Activated T-helper 1 cell treated with anti-CD3 and anti-CD28 coated beads, Interleukin-12 subunit alpha, Interleukin-12 subunit beta, Interleukin-2, Interleukin-4 antibody, amounts not matched to agents 30 ng/mL and 10 ng/mL and 1 ng/mL, durations not matched to agents 14 hours and 24 hours and 36 hours (primary cell): ENCODE measurements around the gene PCP4L1. TPM values are rescaled to one million over a fixed set of nuclear protein-coding genes. Genes with fewer than 3 reads are reported as not detected.
A peak's percentile ranks its signal among the peaks of the same experiment; 100 is the strongest.

Experiments
- DNase-seq: peaks from one replicate; pipeline ENCODE4 v3.0.0; 2021; ENCODE audit warnings: low spot score
- H3K27ac Mint-ChIP-seq: one replicate; pipeline ENCODE4 v1.8.0; 2021; ENCODE audit warnings: mild to moderate bottlenecking, mixed read lengths
- H3K27me3 Mint-ChIP-seq: one replicate; pipeline ENCODE4 v1.8.0; 2022; ENCODE audit warnings: mild to moderate bottlenecking, moderate library complexity, mixed read lengths; ENCODE audit not compliant: insufficient read depth
- H3K36me3 Mint-ChIP-seq: one replicate; pipeline ENCODE4 v1.8.0; 2021; ENCODE audit warnings: low read depth, mixed read lengths
- H3K4me1 Mint-ChIP-seq: one replicate; pipeline ENCODE4 v1.8.0; 2021; ENCODE audit warnings: low read depth, mixed read lengths
- H3K4me3 Mint-ChIP-seq: one replicate; pipeline ENCODE4 v1.8.0; 2021; ENCODE audit warnings: mild to moderate bottlenecking, moderate library complexity, mixed read lengths
- H3K9me3 Mint-ChIP-seq: one replicate; pipeline ENCODE4 v1.8.0; 2021; ENCODE audit warnings: mixed read lengths
- intact Hi-C: fragments of 100-400 bp; cut with micrococcal nuclease; formaldehyde crosslinking; loops from one replicate; pipeline ENCODE4 v1.15.1; 2024
- total RNA-seq: library from RNA; stranded (reverse); gene quantifications from 2 replicates; pipeline ENCODE4 v1.2.3, GENCODE V29; 2022

The PCP4L1 gene
- total RNA-seq, 1 donor from 2014 or later, result not detected

- Mint-ChIP-seq H3K27me3 (no peaks in the 10 kb centered on the region), H3K9me3 (no peaks in the 10 kb centered on the region), H3K4me1 (peaks cover 5% of the 10 kb centered on the region), H3K27ac (no peak overlapping the region), H3K36me3 (no peaks in the 10 kb centered on the region), H3K4me3 (no peak overlapping the region)
- no peak for DNase-seq
- intact Hi-C loops, result no loop called here
Observed at GRCh38 chr1:161297415-161297814, 38.9 kb downstream of the PCP4L1 start.

- no peaks in the 10 kb centered on the region for H3K9me3 Mint-ChIP-seq
- H3K27me3 Mint-ChIP-seq, result no peaks in the 10 kb centered on the region
- DNase-seq, result no peak
- H3K36me3 Mint-ChIP-seq, result no peaks in the 10 kb centered on the region
- peaks cover 5% of the 10 kb centered on the region for H3K4me1 Mint-ChIP-seq
- no peak overlapping the region for H3K27ac Mint-ChIP-seq
- no peak overlapping the region for H3K4me3 Mint-ChIP-seq
- intact Hi-C loops, result no loop called here
Observed at GRCh38 chr1:161298116-161298515, 39.6 kb downstream of the PCP4L1 start.

DNA sequence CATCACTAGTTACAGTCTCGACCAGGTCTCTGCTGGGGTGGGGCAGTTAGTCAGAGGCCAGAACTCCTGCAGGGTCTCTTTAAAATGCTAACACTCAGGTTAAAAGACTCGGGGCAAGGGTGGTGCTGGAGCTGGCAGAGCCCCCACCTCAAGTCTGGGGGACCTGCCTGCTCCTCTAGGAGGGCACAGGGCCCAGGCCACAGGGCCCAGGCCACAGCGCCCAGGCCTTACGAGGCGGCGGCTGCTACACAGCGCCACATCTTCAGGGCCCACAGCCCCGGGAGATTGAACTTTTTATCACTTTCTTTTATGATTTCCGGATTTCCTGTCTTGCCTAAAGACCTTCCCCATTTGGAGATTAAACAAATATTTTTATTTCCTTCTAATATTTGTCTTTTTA lies 40.8 kb downstream of the PCP4L1 start:
- H3K9me3 Mint-ChIP-seq, result no peaks in the 10 kb centered on the region
- H3K36me3 Mint-ChIP-seq, result peaks cover 1% of the 10 kb centered on the region
- H3K4me1 Mint-ChIP-seq, result peaks cover 16% of the 10 kb centered on the region

DNA sequence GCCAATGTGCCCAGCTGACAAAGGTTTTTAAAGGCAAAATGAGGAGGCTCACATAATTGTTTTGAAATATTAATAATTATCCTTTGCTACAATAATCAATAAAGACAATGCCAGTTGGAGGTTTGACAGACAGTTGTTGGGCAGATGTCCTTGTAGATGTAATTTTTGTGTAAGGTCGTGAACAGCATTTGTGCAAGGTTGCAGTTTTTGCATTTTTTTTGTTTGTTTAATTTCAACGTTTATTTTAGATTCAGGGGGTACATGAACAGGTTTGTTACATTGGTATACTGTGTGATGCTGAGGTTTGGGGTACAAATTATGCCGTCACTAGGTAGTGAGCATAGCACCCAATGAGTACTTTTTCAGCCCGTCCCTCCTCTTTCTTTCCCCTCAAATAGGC lies 41.9 kb downstream of the PCP4L1 start:
- DNase-seq, result no peak
- no peaks in the 10 kb centered on the region for H3K9me3 Mint-ChIP-seq
- intact Hi-C loops, result no loop called here
- H3K4me1 Mint-ChIP-seq, result peaks cover 27% of the 10 kb centered on the region
- no peak overlapping the region for H3K27ac Mint-ChIP-seq
- no peaks in the 10 kb centered on the region for H3K27me3 Mint-ChIP-seq
- no peak overlapping the region for H3K4me3 Mint-ChIP-seq
- H3K36me3 Mint-ChIP-seq, result peaks cover 1% of the 10 kb centered on the region

More for the DNA sequence above, 40.8 kb downstream of the PCP4L1 start:
- no peak overlapping the region for H3K27ac Mint-ChIP-seq
- H3K27me3 Mint-ChIP-seq, result no peaks in the 10 kb centered on the region
- no peak for DNase-seq
- intact Hi-C loops, result no loop called here
- no peak overlapping the region for H3K4me3 Mint-ChIP-seq

- Mint-ChIP-seq H3K4me1 (peaks cover 52% of the 10 kb centered on the region), H3K9me3 (no peaks in the 10 kb centered on the region), H3K36me3 (peaks cover 3% of the 10 kb centered on the region), H3K4me3 (peak overlapping the region; percentile 99), H3K27ac (peak overlapping the region; percentile 94), H3K27me3 (no peaks in the 10 kb centered on the region)
- intact Hi-C loops, result no loop called here
- no peak for DNase-seq
Observed at GRCh38 chr1:161304927-161305866, 46.7 kb downstream of the PCP4L1 start.

GRCh38 chr1:161305867-161306519 lies 47.4 kb downstream of the PCP4L1 start:
- peaks cover 52% of the 10 kb centered on the region for H3K4me1 Mint-ChIP-seq
- peak overlapping the region; percentile 94 for H3K27ac Mint-ChIP-seq
- peaks cover 3% of the 10 kb centered on the region for H3K36me3 Mint-ChIP-seq
- no peaks in the 10 kb centered on the region for H3K27me3 Mint-ChIP-seq
- intact Hi-C loops, result loop anchor here (1.0 to 2.0 kb wide), 4 partner anchors 8 to 123 kb away; partner anchors contain the start of gene SDHC
- H3K4me3 Mint-ChIP-seq, result peak overlapping the region; percentile 99
- DNase-seq, result peak; percentile 82
- no peaks in the 10 kb centered on the region for H3K9me3 Mint-ChIP-seq

- H3K27ac Mint-ChIP-seq, result peak overlapping the region; percentile 30
- H3K9me3 Mint-ChIP-seq, result no peaks in the 10 kb centered on the region
- no peak for DNase-seq
- intact Hi-C loops, result loop anchor here (2.0 kb wide), 1 partner anchor 124 kb away; no protein-coding TSS in a partner anchor
- peaks cover 3% of the 10 kb centered on the region for H3K36me3 Mint-ChIP-seq
- H3K4me1 Mint-ChIP-seq, result peaks cover 52% of the 10 kb centered on the region
- peak overlapping the region; percentile 19 for H3K4me3 Mint-ChIP-seq
- peaks cover 2% of the 10 kb centered on the region for H3K27me3 Mint-ChIP-seq
Observed at GRCh38 chr1:161307230-161307768, 48.8 kb downstream of the PCP4L1 start.

- no peak overlapping the region for H3K4me3 Mint-ChIP-seq
- H3K9me3 Mint-ChIP-seq, result no peaks in the 10 kb centered on the region
- peak overlapping the region; percentile 10 for H3K27ac Mint-ChIP-seq
- H3K27me3 Mint-ChIP-seq, result peaks cover 2% of the 10 kb centered on the region
- H3K4me1 Mint-ChIP-seq, result peaks cover 52% of the 10 kb centered on the region
- peaks cover 3% of the 10 kb centered on the region for H3K36me3 Mint-ChIP-seq
- DNase-seq, result no peak
- intact Hi-C loops, result loop anchor here (2.0 kb wide), 1 partner anchor 125 kb away; no protein-coding TSS in a partner anchor
Observed at GRCh38 chr1:161307892-161308638, 49.5 kb downstream of the PCP4L1 start.

DNA sequence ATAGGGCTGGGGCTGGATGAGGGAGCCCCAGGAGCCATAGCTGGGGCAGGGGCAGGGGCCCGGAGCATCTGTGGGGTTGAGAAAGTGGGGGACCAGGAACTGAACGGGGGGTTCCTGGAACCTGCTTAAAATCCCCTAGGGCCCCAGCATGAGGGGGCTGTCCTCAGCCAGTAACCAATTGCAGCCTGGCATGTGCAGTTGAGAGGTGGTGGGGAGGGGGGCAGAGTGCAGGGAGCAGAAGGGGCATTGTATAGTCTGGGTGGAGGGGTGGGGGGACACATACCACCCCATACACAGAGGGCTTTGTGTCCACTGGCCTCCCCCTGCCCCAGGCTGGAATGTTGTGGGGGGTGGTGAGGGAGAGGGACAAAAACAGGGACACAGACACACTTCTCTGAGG lies 51.3 kb downstream of the PCP4L1 start, which contains the start of gene MPZ:
MPZ (minus strand) TSS at position 101 of the 400 bp plus-strand sequence; CDS start at position 38, 63 bp downstream.
- H3K4me3 Mint-ChIP-seq, result no peak within 1 kb of the TSS
- peaks cover 47% of the 10 kb centered on the region for H3K4me1 Mint-ChIP-seq
- no peaks in the 10 kb centered on the region for H3K9me3 Mint-ChIP-seq
- no peak for DNase-seq
- H3K27ac Mint-ChIP-seq, result no peak within 1 kb of the TSS
- H3K36me3 Mint-ChIP-seq, result peaks cover 2% of the 10 kb centered on the region
- H3K27me3 Mint-ChIP-seq, result peaks cover 2% of the 10 kb centered on the region
- intact Hi-C loops, result no loop called here

- Mint-ChIP-seq H3K4me1 (peaks cover 46% of the 10 kb centered on the region), H3K27me3 (peaks cover 2% of the 10 kb centered on the region), H3K9me3 (no peaks in the 10 kb centered on the region), H3K36me3 (no peaks in the 10 kb centered on the region), H3K27ac (no peak overlapping the region), H3K4me3 (no peak overlapping the region)
- DNase-seq, result no peak
- intact Hi-C loops, result no loop called here
Observed at GRCh38 chr1:161311595-161312181, 53.1 kb downstream of the PCP4L1 start.

GRCh38 chr1:161313554-161314200 lies 55.1 kb downstream of the PCP4L1 start:
- Mint-ChIP-seq H3K36me3 (peaks cover 2% of the 10 kb centered on the region), H3K4me1 (peaks cover 28% of the 10 kb centered on the region), H3K27ac (peak overlapping the region; percentile 87), H3K9me3 (no peaks in the 10 kb centered on the region), H3K4me3 (peak overlapping the region; percentile 99), H3K27me3 (peaks cover 2% of the 10 kb centered on the region)
- intact Hi-C loops, result loop anchor here (1.0 to 2.0 kb wide), 5 partner anchors 7 to 111 kb away; partner anchors contain the start of gene NDUFS2
- no peak for DNase-seq
